Measurements from ENCODE around the gene NAALAD2.
"Not testable (repeated sequence)": the region's sequence is repeated elsewhere in the genome, so short reads cannot be mapped to it uniquely, and the experiment has no call there.

NAALAD2 gene

GRCh38 chr11:90189011-90189410, 54.5 kb downstream of the NAALAD2 start:
- in situ Hi-C loops (cut with HindIII; ENCODE audit: low sequenced_read_pairs), result no loop called here

- in situ Hi-C loops (cut with HindIII; ENCODE audit: low sequenced_read_pairs), result no loop called here
Measured at GRCh38 chr11:90192869-90193582, 58.6 kb downstream of the NAALAD2 start.

GRCh38 chr11:90197377-90197776, 62.9 kb downstream of the NAALAD2 start:
- in situ Hi-C loops (cut with HindIII; ENCODE audit: low sequenced_read_pairs), result no loop called here

- in situ Hi-C loops (cut with HindIII; ENCODE audit: low sequenced_read_pairs), result no loop called here
Measured at GRCh38 chr11:90202342-90202741, 67.9 kb downstream of the NAALAD2 start.

- in situ Hi-C loops (cut with HindIII; ENCODE audit: low sequenced_read_pairs), result no loop called here
Measured at GRCh38 chr11:90204407-90204806, 69.9 kb downstream of the NAALAD2 start.

GRCh38 chr11:90204832-90205646, 70.6 kb downstream of the NAALAD2 start:
- in situ Hi-C loops (cut with HindIII; ENCODE audit: low sequenced_read_pairs), result no loop called here

GRCh38 chr11:90207992-90208391, 73.5 kb downstream of the NAALAD2 start:
- in situ Hi-C loops (cut with HindIII; ENCODE audit: low sequenced_read_pairs), result not testable (repeated sequence)

- in situ Hi-C loops (cut with HindIII; ENCODE audit: low sequenced_read_pairs), result no loop called here
Measured at GRCh38 chr11:90208857-90209256, 74.4 kb downstream of the NAALAD2 start.

- in situ Hi-C loops (cut with HindIII; ENCODE audit: low sequenced_read_pairs), result no loop called here
Measured at GRCh38 chr11:90213322-90213721, 78.9 kb downstream of the NAALAD2 start.

GRCh38 chr11:90216611-90217010, 82.1 kb downstream of the NAALAD2 start:
- in situ Hi-C loops (cut with HindIII; ENCODE audit: low sequenced_read_pairs), result no loop called here

- in situ Hi-C loops (cut with HindIII; ENCODE audit: low sequenced_read_pairs), result no loop called here
Measured at GRCh38 chr11:90218606-90219005, 84.1 kb downstream of the NAALAD2 start.

- in situ Hi-C loops (cut with HindIII; ENCODE audit: low sequenced_read_pairs), result no loop called here
Measured at GRCh38 chr11:90219438-90219837, 85.0 kb downstream of the NAALAD2 start.

- in situ Hi-C loops (cut with HindIII; ENCODE audit: low sequenced_read_pairs), result no loop called here
Measured at GRCh38 chr11:90220391-90220790, 85.9 kb downstream of the NAALAD2 start.

- in situ Hi-C loops (cut with HindIII; ENCODE audit: low sequenced_read_pairs), result no loop called here
Measured at GRCh38 chr11:90221803-90222458, 87.5 kb downstream of the NAALAD2 start.

GRCh38 chr11:90222459-90223247, 88.2 kb downstream of the NAALAD2 start, which contains the start of gene CHORDC1:
TSS of gene CHORDC1 (minus strand) at chr11:90223049. CDS start at chr11:90222954, 95 bp downstream.
- in situ Hi-C loops (cut with HindIII; ENCODE audit: low sequenced_read_pairs), result no loop called here

GRCh38 chr11:90223248-90223585, 88.8 kb downstream of the NAALAD2 start:
- in situ Hi-C loops (cut with HindIII; ENCODE audit: low sequenced_read_pairs), result no loop called here

- in situ Hi-C loops (cut with HindIII; ENCODE audit: low sequenced_read_pairs), result no loop called here
Measured at GRCh38 chr11:90228056-90228455, 93.6 kb downstream of the NAALAD2 start.

- in situ Hi-C loops (cut with HindIII; ENCODE audit: low sequenced_read_pairs), result no loop called here
Measured at GRCh38 chr11:90229791-90230190, 95.3 kb downstream of the NAALAD2 start.

- in situ Hi-C loops (cut with HindIII; ENCODE audit: low sequenced_read_pairs), result no loop called here
Measured at GRCh38 chr11:90234977-90235376, 100.5 kb downstream of the NAALAD2 start.

- in situ Hi-C loops (cut with HindIII; ENCODE audit: low sequenced_read_pairs), result no loop called here
Measured at GRCh38 chr11:90235526-90235925, 101.1 kb downstream of the NAALAD2 start.

GRCh38 chr11:90237004-90237403, 102.5 kb downstream of the NAALAD2 start:
- in situ Hi-C loops (cut with HindIII; ENCODE audit: low sequenced_read_pairs), result no loop called here

All from endothelial cell of hepatic sinusoid (primary cell).